GM23338 (cell line): Measurements from ENCODE around the gene SPRYD7.

Experiments
- CTCF ChIP-seq, 2 experiments: fragments of 200-600 bp in 1 of 2; sonication (generic) in 1 of 2; conservative IDR thresholded peaks; 2 replicates each; pipeline versions ENCODE4 v1.5.1 to v1.6.1; 2016 to 2017; ENCODE audit warnings: antibody characterized with exemption in 2 of 2, low read depth in 2 of 2, mild to moderate bottlenecking in 2 of 2, moderate library complexity in 1 of 2
- POLR2AphosphoS5 ChIP-seq: IDR thresholded peaks from 2 replicates; pipeline ENCODE4 v1.6.1; 2016; ENCODE audit warnings: antibody characterized with exemption, low read depth

- no peak for TF ChIP-seq CTCF (conservative IDR thresholded peaks at IDR 0.05; ENCODE audit: low read depth in 2 of 2)
- TF ChIP-seq POLR2AphosphoS5, result no peak
These were observed 41.9 kb upstream of the SPRYD7 start for GRCh38 chr13:49977992-49978391.
